GM18511 (cell line): Measurements from ENCODE around the gene SSC5D.

Source experiments
- ATAC-seq: cut with Tn5 transposase; IDR thresholded peaks from one replicate; pipeline ENCODE4 v1.9.1; 2021; ENCODE audit warnings: mild to moderate bottlenecking, moderate library complexity; ENCODE audit not compliant: unreplicated experiment

SSC5D gene

GRCh38 chr19:55552620-55553019 is 64.4 kb downstream of the SSC5D start:
- no peak for ATAC-seq

- no peak for ATAC-seq
Measured at GRCh38 chr19:55553217-55554182, 65.3 kb downstream of the SSC5D start.

- no peak for ATAC-seq
Measured at GRCh38 chr19:55554302-55554701, 66.1 kb downstream of the SSC5D start.

GRCh38 chr19:55554741-55555152 is 66.5 kb downstream of the SSC5D start:
- ATAC-seq: no peak

GRCh38 chr19:55559684-55560083 is 71.4 kb downstream of the SSC5D start:
- no peak for ATAC-seq

GRCh38 chr19:55563261-55563690 is 75.0 kb downstream of the SSC5D start:
- ATAC-seq: no peak

GRCh38 chr19:55566823-55567222 is 78.6 kb downstream of the SSC5D start:
- no peak for ATAC-seq

GRCh38 chr19:55567708-55568328 is 79.6 kb downstream of the SSC5D start:
- ATAC-seq: no peak
